Osteocyte (in vitro differentiated cells): ENCODE data around the gene CCDC92B. TPM values are rescaled to one million over a fixed set of nuclear protein-coding genes. Genes with fewer than 3 reads are reported as not detected.
"Not testable (repeated sequence)": the region's sequence is repeated elsewhere in the genome, so short reads cannot be mapped to it uniquely, and the experiment has no call there.

ENCODE experiments used
- DNase-seq: peaks from one replicate; pipeline ENCODE4 v3.0.0; 2021; ENCODE audit warnings: mixed read lengths; ENCODE audit not compliant: unreplicated experiment; ENCODE audit errors: extremely low spot score
- H3K27ac Mint-ChIP-seq: one replicate; pipeline ENCODE4 v1.8.0; 2021; ENCODE audit warnings: mild to moderate bottlenecking, mixed read lengths; ENCODE audit not compliant: unreplicated experiment
- H3K27me3 Mint-ChIP-seq: one replicate; pipeline ENCODE4 v1.8.0; 2021; ENCODE audit warnings: mixed read lengths; ENCODE audit not compliant: unreplicated experiment
- H3K36me3 Mint-ChIP-seq: one replicate; pipeline ENCODE4 v1.8.0; 2021; ENCODE audit warnings: mixed read lengths; ENCODE audit not compliant: unreplicated experiment
- H3K4me1 Mint-ChIP-seq: one replicate; pipeline ENCODE4 v1.8.0; 2021; ENCODE audit warnings: mixed read lengths; ENCODE audit not compliant: unreplicated experiment
- H3K4me3 Mint-ChIP-seq: one replicate; pipeline ENCODE4 v1.8.0; 2021; ENCODE audit warnings: mild to moderate bottlenecking, moderate library complexity, mixed read lengths; ENCODE audit not compliant: unreplicated experiment
- H3K9me3 Mint-ChIP-seq: one replicate; pipeline ENCODE4 v1.8.0; 2021; ENCODE audit warnings: mixed read lengths; ENCODE audit not compliant: unreplicated experiment
- microRNA-seq: library from miRNA; unstranded; fragments of <30 nt; microRNA quantifications from one replicate; pipeline ENCODE4 v1.1.0, GENCODE V29; 2020; ENCODE audit not compliant: unreplicated experiment
- total RNA-seq: library from RNA; stranded (reverse); gene quantifications from 2 replicates; pipeline ENCODE4 v1.2.1, GENCODE V29; 2021
- TF ChIP-seq, protein P1 (sequence below): fragments of 200-600 bp; sonication (generic); IDR thresholded peaks from 2 replicates; pipeline ENCODE4 v1.5.0; 2021; ENCODE audit warnings: antibody characterized with exemption, mild to moderate bottlenecking, moderate library complexity

Gene CCDC92B
- total RNA-seq, 1 donor from 2014 or later: not detected

DNA sequence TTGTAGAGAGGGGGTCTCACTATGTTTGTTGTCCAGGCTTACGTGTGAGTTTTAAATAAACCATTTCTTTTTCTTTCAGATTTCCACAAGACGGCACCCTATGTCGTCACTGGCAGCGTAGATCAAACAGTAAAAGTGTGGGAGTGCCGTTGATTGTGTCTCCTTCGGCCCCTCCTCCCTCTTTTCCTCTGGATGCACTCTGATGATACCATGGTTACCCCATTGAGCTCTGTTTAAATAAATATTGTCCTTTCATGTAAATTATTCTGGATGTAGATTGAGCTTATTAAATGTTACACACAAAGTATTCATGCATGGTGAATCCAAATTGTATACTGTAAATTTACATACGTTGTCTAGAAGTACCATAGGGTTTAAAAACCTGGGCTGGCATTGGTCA is 67.8 kb downstream of the CCDC92B start:
- Mint-ChIP-seq H3K36me3 (peaks cover 54% of the 10 kb centered on the region), H3K27ac (peak overlapping the region; percentile 38)

DNA sequence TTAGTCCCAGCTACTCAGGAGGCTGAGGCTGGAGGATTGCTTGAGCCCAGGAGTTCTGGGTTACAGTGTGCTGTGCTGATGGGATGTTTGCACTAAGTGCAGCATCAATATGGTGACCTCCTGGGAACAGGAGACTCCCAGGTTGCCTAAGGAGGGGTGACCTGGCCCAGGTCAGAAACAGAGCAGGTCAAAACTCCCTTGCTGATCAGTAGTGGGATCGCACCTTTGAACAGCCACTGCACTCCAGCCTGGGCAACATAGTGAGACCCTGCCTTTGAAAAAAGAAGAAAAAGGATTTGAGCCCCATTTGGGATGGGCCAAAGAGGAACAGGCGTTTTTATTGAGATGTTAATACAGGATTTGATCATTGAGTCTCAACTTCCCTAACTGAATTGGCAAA is 68.5 kb downstream of the CCDC92B start:
- H3K27ac Mint-ChIP-seq: peak overlapping the region; percentile 38
- no peaks in the 10 kb centered on the region for H3K9me3 Mint-ChIP-seq
- H3K36me3 Mint-ChIP-seq: peaks cover 57% of the 10 kb centered on the region
- TF ChIP-seq, protein P1, sequence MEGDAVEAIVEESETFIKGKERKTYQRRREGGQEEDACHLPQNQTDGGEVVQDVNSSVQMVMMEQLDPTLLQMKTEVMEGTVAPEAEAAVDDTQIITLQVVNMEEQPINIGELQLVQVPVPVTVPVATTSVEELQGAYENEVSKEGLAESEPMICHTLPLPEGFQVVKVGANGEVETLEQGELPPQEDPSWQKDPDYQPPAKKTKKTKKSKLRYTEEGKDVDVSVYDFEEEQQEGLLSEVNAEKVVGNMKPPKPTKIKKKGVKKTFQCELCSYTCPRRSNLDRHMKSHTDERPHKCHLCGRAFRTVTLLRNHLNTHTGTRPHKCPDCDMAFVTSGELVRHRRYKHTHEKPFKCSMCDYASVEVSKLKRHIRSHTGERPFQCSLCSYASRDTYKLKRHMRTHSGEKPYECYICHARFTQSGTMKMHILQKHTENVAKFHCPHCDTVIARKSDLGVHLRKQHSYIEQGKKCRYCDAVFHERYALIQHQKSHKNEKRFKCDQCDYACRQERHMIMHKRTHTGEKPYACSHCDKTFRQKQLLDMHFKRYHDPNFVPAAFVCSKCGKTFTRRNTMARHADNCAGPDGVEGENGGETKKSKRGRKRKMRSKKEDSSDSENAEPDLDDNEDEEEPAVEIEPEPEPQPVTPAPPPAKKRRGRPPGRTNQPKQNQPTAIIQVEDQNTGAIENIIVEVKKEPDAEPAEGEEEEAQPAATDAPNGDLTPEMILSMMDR: no peak
- DNase-seq: peak; percentile 59
- H3K4me1 Mint-ChIP-seq: peaks cover 12% of the 10 kb centered on the region
- no peak overlapping the region for H3K4me3 Mint-ChIP-seq
- H3K27me3 Mint-ChIP-seq: no peaks in the 10 kb centered on the region

More for the DNA sequence above, 67.8 kb downstream of the CCDC92B start:
- Mint-ChIP-seq H3K4me1 (peaks cover 12% of the 10 kb centered on the region), H3K9me3 (no peaks in the 10 kb centered on the region), H3K4me3 (no peak overlapping the region), H3K27me3 (no peaks in the 10 kb centered on the region)
- TF ChIP-seq, protein P1: no peak
- no peak for DNase-seq

DNA sequence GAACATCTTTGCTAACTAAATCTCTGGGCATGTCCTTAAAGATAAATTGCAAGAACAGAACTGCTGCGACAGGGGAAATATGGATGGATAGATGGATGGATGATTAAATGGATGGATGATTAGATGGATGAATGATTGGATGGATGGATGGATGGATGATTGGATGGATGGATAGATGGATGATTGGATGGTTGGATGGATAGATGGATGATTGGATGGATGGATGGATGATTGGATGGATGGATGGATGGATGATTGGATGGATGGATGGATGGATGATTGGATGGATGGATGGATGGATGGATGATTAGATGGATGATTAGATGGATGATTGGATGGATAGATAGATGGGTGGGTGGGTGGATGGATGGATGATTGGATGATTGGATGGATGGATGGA is 70.2 kb downstream of the CCDC92B start:
- peaks cover 12% of the 10 kb centered on the region for H3K4me1 Mint-ChIP-seq
- not testable (repeated sequence) for H3K27ac Mint-ChIP-seq, DNase-seq, H3K4me3 Mint-ChIP-seq, H3K9me3 Mint-ChIP-seq, H3K27me3 Mint-ChIP-seq
- peaks cover 59% of the 10 kb centered on the region for H3K36me3 Mint-ChIP-seq

Small RNA genes within 50 kb of the gene (microRNA-seq; reads per million reads assigned to microRNA genes)
- not detected for gene MIR1253
- not detected for gene MIR6776

Other genes with a start within 250 kb of the CCDC92B start
- gene METTL16, start 237.8 kb downstream of the CCDC92B start, total RNA-seq: 22.9 and 26.3 TPM in 2 replicates
- gene PAFAH1B1, start 156.0 kb downstream of the CCDC92B start, total RNA-seq: 136 and 138 TPM in 2 replicates
- 47.0 and 49.4 TPM in 2 replicates for gene CLUH, start 37.9 kb downstream of the CCDC92B start, total RNA-seq
- 6.3 and 7.8 TPM in 2 replicates for gene RAP1GAP2, start 46.8 kb upstream of the CCDC92B start, total RNA-seq